ENCODE data around the gene NEU2.

DNA sequence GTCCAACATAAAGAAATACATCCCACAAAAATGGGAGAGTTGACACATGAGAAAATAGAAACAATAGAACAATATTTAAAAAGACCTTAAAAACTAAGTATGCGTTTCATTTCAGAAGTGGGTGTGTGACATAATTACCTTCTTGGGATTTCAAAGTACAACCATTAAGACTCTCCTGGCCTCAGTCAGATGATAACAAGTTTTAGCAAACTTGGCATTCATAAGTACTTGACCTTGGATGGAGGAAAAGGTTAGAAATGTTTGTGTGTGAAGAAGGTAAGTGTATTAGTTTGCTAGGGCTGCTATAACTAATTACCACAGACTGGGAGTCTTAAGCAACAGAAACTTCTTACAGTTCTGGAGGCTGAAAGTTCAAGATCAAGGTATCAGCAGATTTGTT is 14.5 kb upstream of the NEU2 start:
- TF ChIP-seq EZH2phosphoT487 (IDR thresholded peaks at IDR 0.05; ENCODE audit: borderline replicate concordance), result no peak
- TF ChIP-seq, protein P1, sequence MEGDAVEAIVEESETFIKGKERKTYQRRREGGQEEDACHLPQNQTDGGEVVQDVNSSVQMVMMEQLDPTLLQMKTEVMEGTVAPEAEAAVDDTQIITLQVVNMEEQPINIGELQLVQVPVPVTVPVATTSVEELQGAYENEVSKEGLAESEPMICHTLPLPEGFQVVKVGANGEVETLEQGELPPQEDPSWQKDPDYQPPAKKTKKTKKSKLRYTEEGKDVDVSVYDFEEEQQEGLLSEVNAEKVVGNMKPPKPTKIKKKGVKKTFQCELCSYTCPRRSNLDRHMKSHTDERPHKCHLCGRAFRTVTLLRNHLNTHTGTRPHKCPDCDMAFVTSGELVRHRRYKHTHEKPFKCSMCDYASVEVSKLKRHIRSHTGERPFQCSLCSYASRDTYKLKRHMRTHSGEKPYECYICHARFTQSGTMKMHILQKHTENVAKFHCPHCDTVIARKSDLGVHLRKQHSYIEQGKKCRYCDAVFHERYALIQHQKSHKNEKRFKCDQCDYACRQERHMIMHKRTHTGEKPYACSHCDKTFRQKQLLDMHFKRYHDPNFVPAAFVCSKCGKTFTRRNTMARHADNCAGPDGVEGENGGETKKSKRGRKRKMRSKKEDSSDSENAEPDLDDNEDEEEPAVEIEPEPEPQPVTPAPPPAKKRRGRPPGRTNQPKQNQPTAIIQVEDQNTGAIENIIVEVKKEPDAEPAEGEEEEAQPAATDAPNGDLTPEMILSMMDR (conservative IDR thresholded peaks at IDR 0.05; ENCODE audit: low read length), result no peak

All from Loucy (cell line).